ENCODE results near the gene NUP210L. TPM values are rescaled to one million over a fixed set of nuclear protein-coding genes. Genes with fewer than 3 reads are reported as not detected.
A peak's percentile ranks its signal among the peaks of the same experiment; 100 is the strongest.

Gene NUP210L
- total RNA-seq (2014; rRNA removed; shearing (Covaris generic)) = not detected in 2 replicates

- no peak for DNase-seq (ENCODE audit: low read depth)
Measured at GRCh38 chr1:154154534-154155191, at the start of gene NUP210L. Gene NUP210L (minus strand): TSS chr1:154155073.

GRCh38 chr1:154199563-154199879 lies 44.6 kb upstream of the NUP210L start:
- peak; percentile 18 for DNase-seq (ENCODE audit: low read depth)

- peak; percentile 71 for DNase-seq (ENCODE audit: low read depth)
Measured at GRCh38 chr1:154198756-154199562, 44.1 kb upstream of the NUP210L start.

GRCh38 chr1:154193821-154194220 lies 38.9 kb upstream of the NUP210L start:
- DNase-seq (ENCODE audit: low read depth) = peak; percentile 72

GRCh38 chr1:154192476-154192875 lies 37.6 kb upstream of the NUP210L start:
- DNase-seq (ENCODE audit: low read depth) = no peak

- DNase-seq (ENCODE audit: low read depth) = peak; percentile 15
Measured at GRCh38 chr1:154191990-154192461, 37.2 kb upstream of the NUP210L start, which contains the start of gene TPM3. Gene TPM3 (minus strand): TSS chr1:154192100. CDS start chr1:154192018, 82 bp downstream.

GRCh38 chr1:154190550-154190949 lies 35.7 kb upstream of the NUP210L start:
- peak; percentile 88 for DNase-seq (ENCODE audit: low read depth)

GRCh38 chr1:154186852-154187501 lies 32.1 kb upstream of the NUP210L start:
- no peak for DNase-seq (ENCODE audit: low read depth)

GRCh38 chr1:154186177-154186576 lies 31.3 kb upstream of the NUP210L start:
- peak; percentile 56 for DNase-seq (ENCODE audit: low read depth)

- DNase-seq (ENCODE audit: low read depth) = peak; percentile 99
Measured at GRCh38 chr1:154183046-154183915, 28.4 kb upstream of the NUP210L start.

GRCh38 chr1:154182344-154183045 lies 27.6 kb upstream of the NUP210L start:
- peak; percentile 78 for DNase-seq (ENCODE audit: low read depth)

GRCh38 chr1:154181944-154182343 lies 27.1 kb upstream of the NUP210L start:
- no peak for DNase-seq (ENCODE audit: low read depth)

- no peak for DNase-seq (ENCODE audit: low read depth)
Measured at GRCh38 chr1:154179946-154180687, 25.2 kb upstream of the NUP210L start.

GRCh38 chr1:154178911-154179811 lies 24.3 kb upstream of the NUP210L start:
- peak; percentile 12 for DNase-seq (ENCODE audit: low read depth)

- DNase-seq (ENCODE audit: low read depth) = no peak
Measured at GRCh38 chr1:154178013-154178412, 23.1 kb upstream of the NUP210L start.

- DNase-seq (ENCODE audit: low read depth) = peak; percentile 70
Measured at GRCh38 chr1:154176337-154176736, 21.5 kb upstream of the NUP210L start.

- no peak for DNase-seq (ENCODE audit: low read depth)
Measured at GRCh38 chr1:154174654-154175053, 19.8 kb upstream of the NUP210L start.

GRCh38 chr1:154171880-154172279 lies 17.0 kb upstream of the NUP210L start:
- no peak for DNase-seq (ENCODE audit: low read depth)

- no peak for DNase-seq (ENCODE audit: low read depth)
Measured at GRCh38 chr1:154171223-154171583, 16.3 kb upstream of the NUP210L start.

Data from M059J (cell line).